ENCODE data around the gene HPCAL1. TPM values are rescaled to one million over a fixed set of nuclear protein-coding genes. Genes with fewer than 3 reads are reported as not detected.

HPCAL1 gene
- total and polyA plus RNA-seq, 2 experiments from 2014 or later, result 8.3 to 25.4 TPM

DNA sequence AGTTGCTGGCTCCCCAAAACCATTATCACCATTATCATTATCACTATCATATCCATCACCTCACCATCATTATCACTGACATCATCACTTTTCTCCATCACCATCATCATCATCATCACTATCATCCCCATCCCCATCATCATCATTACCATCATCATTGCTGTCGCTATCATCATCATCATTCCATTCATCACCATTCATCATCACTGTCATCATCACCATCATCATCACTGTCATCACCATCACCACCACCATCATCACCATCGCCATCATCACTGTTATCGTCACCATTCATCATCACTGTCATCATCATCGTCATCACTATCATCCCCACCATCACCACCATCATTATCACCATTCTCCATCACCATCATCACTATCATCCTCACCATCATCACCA lies 9.0 kb downstream of the HPCAL1 start:
- no peak overlapping the region for H2AFZ ChIP-seq
- H3K4me3 ChIP-seq, result no peak overlapping the region
- no peaks in the 10 kb centered on the region for H3K9me3 Mint-ChIP-seq
- no peak for DNase-seq (ENCODE audit: low spot score)
- H3K27ac ChIP-seq (ENCODE audit: low read depth), result no peak overlapping the region
- no peaks in the 10 kb centered on the region for H3K36me3 Mint-ChIP-seq (ENCODE audit: low read depth)
- no peaks in the 10 kb centered on the region; the same call in 1 of the 2 replicates for H4K20me1 ChIP-seq (replicated peaks; ENCODE audit: insufficient read depth)
- TF ChIP-seq POLR2AphosphoS5 (IDR thresholded peaks at IDR 0.05; ENCODE audit: low read depth) (no peak), EZH2 (IDR thresholded peaks at IDR 0.05; ENCODE audit: low read depth, unreplicated experiment) (no peak), JUNB (IDR thresholded peaks at IDR 0.05; ENCODE audit: unreplicated experiment) (no peak), CREB1 (CRISPR knock-in tag; IDR thresholded peaks at IDR 0.05; ENCODE audit: low read depth) (no peak; the same call in 1 of the 2 replicates), STAT1 (IDR thresholded peaks at IDR 0.05; ENCODE audit: unreplicated experiment) (no peak), EZH2phosphoT487 (IDR thresholded peaks at IDR 0.05; ENCODE audit: unreplicated experiment) (no peak), ZNF331 (CRISPR knock-in tag; IDR thresholded peaks at IDR 0.05; ENCODE audit: low read depth) (no peak)
- TF ChIP-seq, protein P1, sequence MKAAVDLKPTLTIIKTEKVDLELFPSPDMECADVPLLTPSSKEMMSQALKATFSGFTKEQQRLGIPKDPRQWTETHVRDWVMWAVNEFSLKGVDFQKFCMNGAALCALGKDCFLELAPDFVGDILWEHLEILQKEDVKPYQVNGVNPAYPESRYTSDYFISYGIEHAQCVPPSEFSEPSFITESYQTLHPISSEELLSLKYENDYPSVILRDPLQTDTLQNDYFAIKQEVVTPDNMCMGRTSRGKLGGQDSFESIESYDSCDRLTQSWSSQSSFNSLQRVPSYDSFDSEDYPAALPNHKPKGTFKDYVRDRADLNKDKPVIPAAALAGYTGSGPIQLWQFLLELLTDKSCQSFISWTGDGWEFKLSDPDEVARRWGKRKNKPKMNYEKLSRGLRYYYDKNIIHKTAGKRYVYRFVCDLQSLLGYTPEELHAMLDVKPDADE (IDR thresholded peaks at IDR 0.05), result no peak
- TF ChIP-seq, protein P2, sequence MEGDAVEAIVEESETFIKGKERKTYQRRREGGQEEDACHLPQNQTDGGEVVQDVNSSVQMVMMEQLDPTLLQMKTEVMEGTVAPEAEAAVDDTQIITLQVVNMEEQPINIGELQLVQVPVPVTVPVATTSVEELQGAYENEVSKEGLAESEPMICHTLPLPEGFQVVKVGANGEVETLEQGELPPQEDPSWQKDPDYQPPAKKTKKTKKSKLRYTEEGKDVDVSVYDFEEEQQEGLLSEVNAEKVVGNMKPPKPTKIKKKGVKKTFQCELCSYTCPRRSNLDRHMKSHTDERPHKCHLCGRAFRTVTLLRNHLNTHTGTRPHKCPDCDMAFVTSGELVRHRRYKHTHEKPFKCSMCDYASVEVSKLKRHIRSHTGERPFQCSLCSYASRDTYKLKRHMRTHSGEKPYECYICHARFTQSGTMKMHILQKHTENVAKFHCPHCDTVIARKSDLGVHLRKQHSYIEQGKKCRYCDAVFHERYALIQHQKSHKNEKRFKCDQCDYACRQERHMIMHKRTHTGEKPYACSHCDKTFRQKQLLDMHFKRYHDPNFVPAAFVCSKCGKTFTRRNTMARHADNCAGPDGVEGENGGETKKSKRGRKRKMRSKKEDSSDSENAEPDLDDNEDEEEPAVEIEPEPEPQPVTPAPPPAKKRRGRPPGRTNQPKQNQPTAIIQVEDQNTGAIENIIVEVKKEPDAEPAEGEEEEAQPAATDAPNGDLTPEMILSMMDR (conservative IDR thresholded peaks at IDR 0.05; ENCODE audit: low read depth in 2 of 2), result no peak
- TF ChIP-seq, protein P3, sequence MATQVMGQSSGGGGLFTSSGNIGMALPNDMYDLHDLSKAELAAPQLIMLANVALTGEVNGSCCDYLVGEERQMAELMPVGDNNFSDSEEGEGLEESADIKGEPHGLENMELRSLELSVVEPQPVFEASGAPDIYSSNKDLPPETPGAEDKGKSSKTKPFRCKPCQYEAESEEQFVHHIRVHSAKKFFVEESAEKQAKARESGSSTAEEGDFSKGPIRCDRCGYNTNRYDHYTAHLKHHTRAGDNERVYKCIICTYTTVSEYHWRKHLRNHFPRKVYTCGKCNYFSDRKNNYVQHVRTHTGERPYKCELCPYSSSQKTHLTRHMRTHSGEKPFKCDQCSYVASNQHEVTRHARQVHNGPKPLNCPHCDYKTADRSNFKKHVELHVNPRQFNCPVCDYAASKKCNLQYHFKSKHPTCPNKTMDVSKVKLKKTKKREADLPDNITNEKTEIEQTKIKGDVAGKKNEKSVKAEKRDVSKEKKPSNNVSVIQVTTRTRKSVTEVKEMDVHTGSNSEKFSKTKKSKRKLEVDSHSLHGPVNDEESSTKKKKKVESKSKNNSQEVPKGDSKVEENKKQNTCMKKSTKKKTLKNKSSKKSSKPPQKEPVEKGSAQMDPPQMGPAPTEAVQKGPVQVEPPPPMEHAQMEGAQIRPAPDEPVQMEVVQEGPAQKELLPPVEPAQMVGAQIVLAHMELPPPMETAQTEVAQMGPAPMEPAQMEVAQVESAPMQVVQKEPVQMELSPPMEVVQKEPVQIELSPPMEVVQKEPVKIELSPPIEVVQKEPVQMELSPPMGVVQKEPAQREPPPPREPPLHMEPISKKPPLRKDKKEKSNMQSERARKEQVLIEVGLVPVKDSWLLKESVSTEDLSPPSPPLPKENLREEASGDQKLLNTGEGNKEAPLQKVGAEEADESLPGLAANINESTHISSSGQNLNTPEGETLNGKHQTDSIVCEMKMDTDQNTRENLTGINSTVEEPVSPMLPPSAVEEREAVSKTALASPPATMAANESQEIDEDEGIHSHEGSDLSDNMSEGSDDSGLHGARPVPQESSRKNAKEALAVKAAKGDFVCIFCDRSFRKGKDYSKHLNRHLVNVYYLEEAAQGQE (IDR thresholded peaks at IDR 0.05; ENCODE audit: unreplicated experiment), result no peak
- TF ChIP-seq, protein P4, sequence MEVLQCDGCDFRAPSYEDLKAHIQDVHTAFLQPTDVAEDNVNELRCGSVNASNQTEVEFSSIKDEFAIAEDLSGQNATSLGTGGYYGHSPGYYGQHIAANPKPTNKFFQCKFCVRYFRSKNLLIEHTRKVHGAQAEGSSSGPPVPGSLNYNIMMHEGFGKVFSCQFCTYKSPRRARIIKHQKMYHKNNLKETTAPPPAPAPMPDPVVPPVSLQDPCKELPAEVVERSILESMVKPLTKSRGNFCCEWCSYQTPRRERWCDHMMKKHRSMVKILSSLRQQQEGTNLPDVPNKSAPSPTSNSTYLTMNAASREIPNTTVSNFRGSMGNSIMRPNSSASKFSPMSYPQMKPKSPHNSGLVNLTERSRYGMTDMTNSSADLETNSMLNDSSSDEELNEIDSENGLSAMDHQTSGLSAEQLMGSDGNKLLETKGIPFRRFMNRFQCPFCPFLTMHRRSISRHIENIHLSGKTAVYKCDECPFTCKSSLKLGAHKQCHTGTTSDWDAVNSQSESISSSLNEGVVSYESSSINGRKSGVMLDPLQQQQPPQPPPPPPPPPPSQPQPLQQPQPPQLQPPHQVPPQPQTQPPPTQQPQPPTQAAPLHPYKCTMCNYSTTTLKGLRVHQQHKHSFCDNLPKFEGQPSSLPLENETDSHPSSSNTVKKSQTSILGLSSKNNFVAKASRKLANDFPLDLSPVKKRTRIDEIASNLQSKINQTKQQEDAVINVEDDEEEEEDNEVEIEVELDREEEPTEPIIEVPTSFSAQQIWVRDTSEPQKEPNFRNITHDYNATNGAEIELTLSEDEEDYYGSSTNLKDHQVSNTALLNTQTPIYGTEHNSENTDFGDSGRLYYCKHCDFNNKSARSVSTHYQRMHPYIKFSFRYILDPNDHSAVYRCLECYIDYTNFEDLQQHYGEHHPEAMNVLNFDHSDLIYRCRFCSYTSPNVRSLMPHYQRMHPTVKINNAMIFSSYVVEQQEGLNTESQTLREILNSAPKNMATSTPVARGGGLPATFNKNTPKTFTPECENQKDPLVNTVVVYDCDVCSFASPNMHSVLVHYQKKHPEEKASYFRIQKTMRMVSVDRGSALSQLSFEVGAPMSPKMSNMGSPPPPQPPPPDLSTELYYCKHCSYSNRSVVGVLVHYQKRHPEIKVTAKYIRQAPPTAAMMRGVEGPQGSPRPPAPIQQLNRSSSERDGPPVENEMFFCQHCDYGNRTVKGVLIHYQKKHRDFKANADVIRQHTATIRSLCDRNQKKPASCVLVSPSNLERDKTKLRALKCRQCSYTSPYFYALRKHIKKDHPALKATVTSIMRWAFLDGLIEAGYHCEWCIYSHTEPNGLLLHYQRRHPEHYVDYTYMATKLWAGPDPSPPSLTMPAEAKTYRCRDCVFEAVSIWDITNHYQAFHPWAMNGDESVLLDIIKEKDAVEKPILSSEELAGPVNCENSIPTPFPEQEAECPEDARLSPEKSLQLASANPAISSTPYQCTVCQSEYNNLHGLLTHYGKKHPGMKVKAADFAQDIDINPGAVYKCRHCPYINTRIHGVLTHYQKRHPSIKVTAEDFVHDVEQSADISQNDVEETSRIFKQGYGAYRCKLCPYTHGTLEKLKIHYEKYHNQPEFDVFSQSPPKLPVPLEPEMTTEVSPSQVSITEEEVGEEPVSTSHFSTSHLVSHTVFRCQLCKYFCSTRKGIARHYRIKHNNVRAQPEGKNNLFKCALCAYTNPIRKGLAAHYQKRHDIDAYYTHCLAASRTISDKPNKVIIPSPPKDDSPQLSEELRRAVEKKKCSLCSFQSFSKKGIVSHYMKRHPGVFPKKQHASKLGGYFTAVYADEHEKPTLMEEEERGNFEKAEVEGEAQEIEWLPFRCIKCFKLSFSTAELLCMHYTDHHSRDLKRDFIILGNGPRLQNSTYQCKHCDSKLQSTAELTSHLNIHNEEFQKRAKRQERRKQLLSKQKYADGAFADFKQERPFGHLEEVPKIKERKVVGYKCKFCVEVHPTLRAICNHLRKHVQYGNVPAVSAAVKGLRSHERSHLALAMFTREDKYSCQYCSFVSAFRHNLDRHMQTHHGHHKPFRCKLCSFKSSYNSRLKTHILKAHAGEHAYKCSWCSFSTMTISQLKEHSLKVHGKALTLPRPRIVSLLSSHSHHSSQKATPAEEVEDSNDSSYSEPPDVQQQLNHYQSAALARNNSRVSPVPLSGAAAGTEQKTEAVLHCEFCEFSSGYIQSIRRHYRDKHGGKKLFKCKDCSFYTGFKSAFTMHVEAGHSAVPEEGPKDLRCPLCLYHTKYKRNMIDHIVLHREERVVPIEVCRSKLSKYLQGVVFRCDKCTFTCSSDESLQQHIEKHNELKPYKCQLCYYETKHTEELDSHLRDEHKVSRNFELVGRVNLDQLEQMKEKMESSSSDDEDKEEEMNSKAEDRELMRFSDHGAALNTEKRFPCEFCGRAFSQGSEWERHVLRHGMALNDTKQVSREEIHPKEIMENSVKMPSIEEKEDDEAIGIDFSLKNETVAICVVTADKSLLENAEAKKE (CRISPR knock-in tag; IDR thresholded peaks at IDR 0.05), result no peak
- peaks cover under 1% of the 10 kb centered on the region; the same call in 1 of the 2 replicates for H3K27me3 ChIP-seq (ENCODE audit: insufficient read depth)
- peaks cover 4% of the 10 kb centered on the region for H3K27me3 Mint-ChIP-seq (ENCODE audit: insufficient read depth, low read depth, poor library complexity)
- peaks cover 10% of the 10 kb centered on the region for H3K4me1 Mint-ChIP-seq
- H3K27ac Mint-ChIP-seq, result no peak overlapping the region
- ATAC-seq, result no peak
- H3F3A ChIP-seq (replicated peaks; ENCODE audit: low read depth), result no peaks in the 10 kb centered on the region
- peaks cover 14% of the 10 kb centered on the region; the same call in 1 of the 2 replicates for H3K9me2 ChIP-seq (ENCODE audit: insufficient read depth)
- H3K36me3 ChIP-seq (ENCODE audit: insufficient read depth), result no peaks in the 10 kb centered on the region
- no peak overlapping the region for H3K4me3 Mint-ChIP-seq
- H3K79me2 ChIP-seq (replicated peaks; ENCODE audit: insufficient read depth), result peaks cover 11% of the 10 kb centered on the region
- H3K4me1 ChIP-seq (ENCODE audit: insufficient read depth), result peaks cover 14% of the 10 kb centered on the region; the same call in 1 of the 2 replicates
- H3K4me2 ChIP-seq, result no peak overlapping the region

All from GM23338 (cell line).